WERI-Rb-1 (cell line): ENCODE data around the gene MITF.

ENCODE experiments used
- DNase-seq: peaks from one replicate; pipeline ENCODE4 v3.0.0-alpha.2; 2020
- H3K27ac ChIP-seq: fragments of 250-450 bp; sonication (Bioruptor Pico); 2 replicates; pipeline ENCODE4 v1.5.1; 2020; ENCODE audit warnings: mild to moderate bottlenecking, moderate library complexity
- H3K27me3 ChIP-seq: fragments of 250-450 bp; sonication (Bioruptor Pico); 2 replicates; pipeline ENCODE4 v1.5.1; 2021; ENCODE audit warnings: mild to moderate bottlenecking, low read depth, moderate library complexity; ENCODE audit not compliant: insufficient read depth, severe bottlenecking
- H3K36me3 ChIP-seq: fragments of 250-450 bp; sonication (Bioruptor Pico); 2 replicates; pipeline ENCODE4 v1.5.1; 2020; ENCODE audit warnings: mild to moderate bottlenecking, moderate library complexity
- H3K4me3 ChIP-seq: 2 replicates; pipeline ENCODE4 v1.5.1; 2011; ENCODE audit warnings: low read depth, mild to moderate bottlenecking, control low read depth, low read length
- H3K9me3 ChIP-seq: fragments of 250-450 bp; sonication (Bioruptor Pico); 2 replicates; pipeline ENCODE4 v1.5.1; 2021; ENCODE audit warnings: mild to moderate bottlenecking, moderate library complexity; ENCODE audit not compliant: severe bottlenecking
- TF ChIP-seq, protein P1 (sequence below): IDR thresholded peaks from 2 replicates; pipeline ENCODE4 v1.5.1; 2011; ENCODE audit warnings: low read depth, mild to moderate bottlenecking, control low read depth, inconsistent platforms, low read length

The MITF gene

DNA sequence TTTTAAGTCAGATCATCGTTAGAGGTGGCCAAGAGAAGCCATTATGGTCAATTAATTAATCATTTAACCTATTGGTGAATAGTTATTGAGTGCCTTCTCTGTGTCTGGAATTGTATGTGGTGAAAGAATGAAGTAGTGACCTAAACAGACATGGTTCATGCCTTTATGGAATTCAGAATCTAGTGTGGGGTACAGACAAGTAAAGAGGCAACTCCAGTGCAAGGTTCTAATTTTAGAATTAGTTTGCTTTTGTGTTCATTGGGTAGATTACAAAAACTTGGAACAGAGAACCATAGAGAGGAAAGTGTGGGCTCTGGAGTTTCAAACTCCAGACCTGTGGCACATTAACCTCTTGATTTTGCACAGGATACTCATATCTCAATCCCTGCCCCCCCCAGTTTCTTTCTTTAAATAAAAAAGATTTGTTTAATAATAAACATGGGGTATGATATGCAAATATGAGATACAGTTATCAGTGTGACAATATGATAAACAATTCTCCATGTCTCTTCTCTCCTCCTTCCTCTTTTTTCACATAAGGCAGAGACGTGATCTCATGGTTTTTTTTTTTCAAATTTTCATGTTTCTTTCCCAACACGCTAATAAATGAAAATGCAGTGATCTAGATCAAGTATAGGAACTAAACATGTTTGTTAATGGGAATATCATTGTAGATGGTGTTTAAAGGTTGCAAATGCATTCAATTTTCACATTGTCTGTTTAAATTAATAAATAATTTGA, 117.9 kb downstream of the MITF start:
- Histone ChIP-seq H3K4me3 (no peak overlapping the region), H3K27ac (no peak overlapping the region), H3K36me3 (no peaks in the 10 kb centered on the region), H3K9me3 (no peaks in the 10 kb centered on the region), H3K27me3 (no peaks in the 10 kb centered on the region)
- DNase-seq, result no peak
- TF ChIP-seq, protein P1, sequence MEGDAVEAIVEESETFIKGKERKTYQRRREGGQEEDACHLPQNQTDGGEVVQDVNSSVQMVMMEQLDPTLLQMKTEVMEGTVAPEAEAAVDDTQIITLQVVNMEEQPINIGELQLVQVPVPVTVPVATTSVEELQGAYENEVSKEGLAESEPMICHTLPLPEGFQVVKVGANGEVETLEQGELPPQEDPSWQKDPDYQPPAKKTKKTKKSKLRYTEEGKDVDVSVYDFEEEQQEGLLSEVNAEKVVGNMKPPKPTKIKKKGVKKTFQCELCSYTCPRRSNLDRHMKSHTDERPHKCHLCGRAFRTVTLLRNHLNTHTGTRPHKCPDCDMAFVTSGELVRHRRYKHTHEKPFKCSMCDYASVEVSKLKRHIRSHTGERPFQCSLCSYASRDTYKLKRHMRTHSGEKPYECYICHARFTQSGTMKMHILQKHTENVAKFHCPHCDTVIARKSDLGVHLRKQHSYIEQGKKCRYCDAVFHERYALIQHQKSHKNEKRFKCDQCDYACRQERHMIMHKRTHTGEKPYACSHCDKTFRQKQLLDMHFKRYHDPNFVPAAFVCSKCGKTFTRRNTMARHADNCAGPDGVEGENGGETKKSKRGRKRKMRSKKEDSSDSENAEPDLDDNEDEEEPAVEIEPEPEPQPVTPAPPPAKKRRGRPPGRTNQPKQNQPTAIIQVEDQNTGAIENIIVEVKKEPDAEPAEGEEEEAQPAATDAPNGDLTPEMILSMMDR, result no peak

DNA sequence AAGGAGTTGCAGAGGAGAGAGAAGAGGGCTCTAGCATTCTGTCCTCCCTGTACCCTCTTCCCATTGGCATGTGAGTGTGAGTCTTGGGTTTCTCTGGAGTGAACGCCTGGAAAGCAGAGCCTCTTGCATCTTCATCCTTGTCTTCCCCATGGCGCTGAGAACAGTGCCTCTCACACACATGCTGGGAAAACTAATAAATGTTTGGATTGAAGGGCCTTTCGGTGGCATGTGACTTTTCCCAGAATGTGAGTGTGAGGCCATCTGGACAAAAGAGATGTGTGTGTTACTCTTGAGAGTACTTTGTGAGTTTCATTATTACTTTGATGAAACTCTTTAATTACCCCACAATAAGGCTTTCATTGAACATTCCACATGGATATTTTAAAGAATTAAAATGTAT, 122.3 kb downstream of the MITF start:
- TF ChIP-seq, protein P1, result no peak
- Histone ChIP-seq H3K9me3 (no peaks in the 10 kb centered on the region), H3K36me3 (no peaks in the 10 kb centered on the region), H3K27ac (no peak overlapping the region), H3K4me3 (no peak overlapping the region), H3K27me3 (no peaks in the 10 kb centered on the region)
- DNase-seq, result no peak

DNA sequence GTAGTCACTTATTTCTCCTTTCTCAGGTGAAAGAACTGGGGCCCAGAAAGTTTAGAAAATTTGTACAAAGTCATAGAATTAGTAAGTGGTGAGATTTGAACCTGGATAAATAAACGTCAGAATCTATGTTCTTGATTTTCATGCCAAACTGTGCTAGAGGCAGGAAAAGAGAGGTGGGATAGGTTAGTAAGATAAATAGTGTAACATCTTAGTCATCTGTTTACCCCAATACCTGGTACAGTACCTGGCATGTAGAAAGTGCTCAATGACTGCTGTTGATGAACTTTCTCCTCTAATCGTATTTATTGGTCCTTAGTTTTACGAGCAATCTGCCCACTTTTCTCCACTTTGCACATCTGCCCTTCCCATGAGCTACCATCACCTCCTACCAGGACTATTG, 124.9 kb downstream of the MITF start:
- no peak for DNase-seq
- Histone ChIP-seq H3K27me3 (no peaks in the 10 kb centered on the region), H3K9me3 (no peaks in the 10 kb centered on the region), H3K4me3 (no peak overlapping the region), H3K36me3 (no peaks in the 10 kb centered on the region), H3K27ac (no peak overlapping the region)
- TF ChIP-seq, protein P1, result no peak

DNA sequence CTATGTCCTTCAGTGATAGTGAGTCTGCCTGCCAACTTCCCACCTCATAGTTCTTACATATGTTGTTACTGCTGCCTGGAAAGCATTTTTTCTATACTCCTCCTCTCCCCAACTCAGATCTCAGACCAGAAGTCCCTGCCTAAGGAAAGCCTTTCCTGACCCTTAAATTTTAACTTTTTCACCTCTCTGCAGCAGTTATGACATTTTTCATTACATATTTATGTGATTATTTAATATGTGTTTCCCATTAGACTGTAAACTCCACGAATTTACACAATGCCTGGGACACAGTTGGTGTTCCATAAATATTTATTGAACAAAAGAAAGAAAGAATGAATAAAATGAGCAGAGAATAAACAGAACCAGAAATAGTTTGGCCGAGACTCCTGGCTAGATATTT, 125.5 kb downstream of the MITF start:
- Histone ChIP-seq H3K27me3 (no peaks in the 10 kb centered on the region), H3K9me3 (no peaks in the 10 kb centered on the region), H3K4me3 (no peak overlapping the region), H3K36me3 (no peaks in the 10 kb centered on the region), H3K27ac (no peak overlapping the region)
- no peak for DNase-seq
- TF ChIP-seq, protein P1, result no peak

DNA sequence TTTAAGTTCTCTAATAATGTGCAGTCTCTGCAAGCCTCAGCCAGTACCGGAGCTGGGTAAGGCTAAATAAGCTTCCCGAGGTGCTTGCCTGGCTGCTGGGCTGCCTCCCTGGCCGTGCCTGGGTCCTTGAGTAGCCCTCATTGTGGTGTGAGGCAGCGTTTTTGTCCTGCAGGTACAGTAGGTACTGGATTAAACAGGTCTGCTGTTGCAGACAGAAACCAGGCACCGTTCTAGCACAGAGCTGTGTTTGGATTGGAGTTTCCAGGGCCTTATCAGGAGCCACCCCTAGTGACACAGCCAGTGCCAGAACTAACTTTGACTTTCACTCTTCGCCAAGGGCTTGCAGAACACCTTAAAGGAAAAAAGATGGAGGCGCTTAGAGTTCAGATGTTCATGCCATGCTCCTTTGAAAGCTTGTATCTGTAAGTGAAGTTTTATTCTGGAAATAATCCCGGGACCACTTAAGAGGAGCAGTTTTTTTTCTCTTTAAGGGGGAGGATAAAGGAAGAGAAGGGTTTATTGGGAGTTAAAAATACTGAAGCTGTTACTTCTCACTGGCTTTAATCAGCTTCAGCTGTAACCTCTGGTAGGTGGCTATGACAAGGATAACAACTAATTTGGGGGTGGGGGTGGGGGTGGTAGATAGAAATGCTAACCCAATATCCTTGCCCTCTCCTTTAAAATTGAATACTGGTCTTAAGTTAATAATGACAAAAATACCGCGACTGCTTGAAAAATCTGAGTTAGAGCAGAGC, 126.8 kb downstream of the MITF start:
- H3K27me3 ChIP-seq, result no peaks in the 10 kb centered on the region
- no peak for DNase-seq
- no peak overlapping the region for H3K27ac ChIP-seq
- TF ChIP-seq, protein P1, result no peak
- H3K36me3 ChIP-seq, result no peaks in the 10 kb centered on the region
- H3K9me3 ChIP-seq, result no peaks in the 10 kb centered on the region
- no peak overlapping the region for H3K4me3 ChIP-seq
